A549 treated with RU486 at 1 μM for 4 hours (cell line): Measurements from ENCODE around the gene LUZP1. TPM values are rescaled to one million over a fixed set of nuclear protein-coding genes. Genes with fewer than 3 reads are reported as not detected.

Experiments
- total RNA-seq: library from RNA; stranded (reverse); fragments of 200-300 nt; extraction: Qiagen RNA extraction; gene quantifications from 5 replicates; pipeline ENCODE4 v1.2.3, GENCODE V29; 2022; ENCODE audit warnings: low read depth

The LUZP1 gene
- total RNA-seq = 17.8 to 24.4 TPM (median 22.1 TPM) in 5 replicates

DNA sequence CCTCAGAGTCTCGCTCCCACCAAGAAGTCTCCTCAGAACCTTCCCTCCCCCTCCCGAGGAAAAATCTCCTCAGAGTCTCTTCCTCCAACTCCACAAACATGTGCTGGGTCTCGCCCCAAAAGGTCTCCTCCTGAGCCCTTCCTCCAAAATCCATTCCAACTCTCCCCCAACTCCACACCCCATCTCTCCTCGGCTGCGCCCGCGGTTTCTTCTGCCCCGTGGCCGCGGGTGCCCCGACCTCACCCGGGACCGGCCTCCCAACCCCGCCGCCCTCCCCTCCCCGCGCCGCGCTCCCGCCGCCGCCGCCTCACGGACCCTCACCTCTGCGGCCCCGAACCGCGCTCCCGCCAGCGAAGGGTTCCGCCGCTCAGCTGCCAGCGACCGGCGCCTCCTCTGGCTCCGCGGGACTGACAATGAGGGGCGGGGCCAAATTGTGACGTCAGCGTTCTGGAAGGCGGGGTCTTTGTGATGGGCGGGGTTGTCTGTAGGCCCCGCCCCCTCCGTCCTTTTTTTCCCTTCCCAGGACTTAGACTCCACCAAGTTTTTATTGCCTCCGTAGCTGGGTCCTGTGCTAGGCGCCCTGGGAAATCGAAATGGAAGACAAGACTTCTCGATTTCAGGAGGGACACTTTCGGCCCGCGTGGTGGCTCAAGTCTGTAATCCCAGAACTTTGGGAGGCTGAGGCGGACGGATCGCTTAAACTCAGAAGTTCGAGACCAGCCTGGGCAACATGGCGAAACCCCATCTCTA is at the start of gene LUZP1:
Gene LUZP1 (minus strand): TSS at position 412 of the 750 bp plus-strand sequence.

DNA sequence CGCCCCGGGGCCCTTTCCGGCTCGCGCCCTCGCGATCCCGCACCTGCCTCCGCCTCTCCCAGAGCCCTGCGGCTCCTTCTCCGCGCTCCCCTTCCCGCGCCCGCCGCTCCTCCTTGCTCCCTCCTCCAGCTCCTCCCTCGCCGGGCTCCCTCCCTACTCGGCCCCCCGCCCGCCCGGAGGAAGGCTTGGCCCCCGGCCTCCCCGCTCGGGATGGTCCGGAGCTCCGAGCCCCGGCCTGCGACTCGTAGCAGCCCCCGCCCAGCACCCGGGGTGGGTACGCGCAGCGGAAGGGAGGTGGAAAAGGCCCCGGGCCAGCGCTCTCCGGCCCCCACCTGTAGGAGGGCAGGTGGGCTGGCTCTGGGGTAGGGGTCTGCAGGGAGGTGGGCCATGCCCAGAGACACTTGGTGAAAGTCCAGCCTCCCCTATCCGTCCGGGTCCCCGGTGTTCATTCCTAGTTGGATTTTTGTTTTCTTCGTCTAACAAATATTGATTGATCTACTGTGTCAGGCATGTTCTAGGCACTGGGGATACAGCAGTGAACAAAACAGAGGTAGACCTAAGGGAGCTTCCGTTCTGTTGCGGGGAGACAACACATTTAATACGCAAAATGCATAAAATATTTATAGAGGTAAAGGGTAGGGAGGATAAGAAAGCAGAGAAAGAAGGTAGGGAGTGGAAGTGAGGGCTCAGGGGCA is 48.9 kb upstream of the LUZP1 start, which contains the start of gene HTR1D:
Gene HTR1D (minus strand): TSS at position 82 of the 695 bp plus-strand sequence. CDS start 23,283 bp downstream, outside the sequence.

Other genes with a start within 250 kb of the LUZP1 start
- not detected in 5 replicates for gene LACTBL1, start 196.0 kb downstream of the LUZP1 start, total RNA-seq
- gene TEX46, start 153.0 kb downstream of the LUZP1 start, total RNA-seq = not detected in 5 replicates
- 80.1 to 87.4 TPM (median 83.1 TPM) in 5 replicates for gene KDM1A, start 149.4 kb downstream of the LUZP1 start, total RNA-seq
- 10.8 to 12.6 TPM (median 11.8 TPM) in 5 replicates for gene HTR1D, start 48.6 kb upstream of the LUZP1 start, total RNA-seq
- gene HNRNPR, start 175.4 kb upstream of the LUZP1 start, total RNA-seq = 159 to 217 TPM (median 182 TPM) in 5 replicates
- gene ZNF436, start 201.0 kb upstream of the LUZP1 start, total RNA-seq = 4.2 to 6.1 TPM (median 5.1 TPM) in 5 replicates